A549 treated with GW870086 at 1 μM for 4 hours (cell line): ENCODE data around the gene TOMM7. TPM values are rescaled to one million over a fixed set of nuclear protein-coding genes. Genes with fewer than 3 reads are reported as not detected.

ENCODE experiments used
- total RNA-seq: library from RNA; stranded (reverse); fragments of 200-300 nt; extraction: Qiagen RNA extraction; gene quantifications from 5 replicates; pipeline ENCODE4 v1.2.3, GENCODE V29; 2022; ENCODE audit warnings: low read depth

Gene TOMM7
- total RNA-seq, result 427 to 1,144 TPM (median 458 TPM) in 5 replicates

GRCh38 chr7:22822486-22823141, at the start of gene TOMM7:
TSS of gene TOMM7 (minus strand) at chr7:22822849. CDS start at chr7:22822779, 70 bp downstream.

Other genes starting within 250 kb of the TOMM7 start
- 0.94 to 2.0 TPM (median 1.2 TPM) in 5 replicates for gene IL6, start 95.6 kb downstream of the TOMM7 start, total RNA-seq
- gene HYCC1, start 191.3 kb upstream of the TOMM7 start, total RNA-seq, result 13.5 to 30.2 TPM (median 24.9 TPM) in 5 replicates